Measurements from ENCODE around the gene SULT1C2.
"Not testable (repeated sequence)": the region's sequence is repeated elsewhere in the genome, so short reads cannot be mapped to it uniquely, and the experiment has no call there.

The SULT1C2 gene

GRCh38 chr2:108288534-108289106 is at the start of gene SULT1C2:
Gene SULT1C2 (plus strand): TSS chr2:108288895. CDS start chr2:108293668, 4,773 bp downstream.
- peak; percentile 89 for DNase-seq

- no peak for DNase-seq
Measured at GRCh38 chr2:108239786-108240185, 48.9 kb upstream of the SULT1C2 start, which contains the start of gene SULT1C3. Gene SULT1C3 (plus strand): TSS chr2:108239968. CDS start chr2:108247195, 7,227 bp downstream.

GRCh38 chr2:108240966-108241365 is 47.7 kb upstream of the SULT1C2 start:
- no peak for DNase-seq

GRCh38 chr2:108243566-108243965 is 45.1 kb upstream of the SULT1C2 start:
- DNase-seq: no peak

- DNase-seq: no peak
Measured at GRCh38 chr2:108244667-108245414, 43.9 kb upstream of the SULT1C2 start.

- DNase-seq: no peak
Measured at GRCh38 chr2:108253106-108253505, 35.6 kb upstream of the SULT1C2 start.

GRCh38 chr2:108257757-108258331 is 30.9 kb upstream of the SULT1C2 start:
- DNase-seq: no peak

GRCh38 chr2:108260773-108261172 is 27.9 kb upstream of the SULT1C2 start:
- no peak for DNase-seq

GRCh38 chr2:108262036-108262435 is 26.7 kb upstream of the SULT1C2 start:
- no peak for DNase-seq

- DNase-seq: no peak
Measured at GRCh38 chr2:108263401-108263800, 25.3 kb upstream of the SULT1C2 start.

- DNase-seq: no peak
Measured at GRCh38 chr2:108266218-108266617, 22.5 kb upstream of the SULT1C2 start.

GRCh38 chr2:108267101-108267500 is 21.6 kb upstream of the SULT1C2 start:
- no peak for DNase-seq

GRCh38 chr2:108268001-108268400 is 20.7 kb upstream of the SULT1C2 start:
- no peak for DNase-seq

GRCh38 chr2:108270346-108270745 is 18.3 kb upstream of the SULT1C2 start:
- DNase-seq: no peak

GRCh38 chr2:108270768-108271506 is 17.8 kb upstream of the SULT1C2 start:
- DNase-seq: no peak

- DNase-seq: no peak
Measured at GRCh38 chr2:108271691-108272253, 16.9 kb upstream of the SULT1C2 start.

GRCh38 chr2:108278631-108279030 is 10.1 kb upstream of the SULT1C2 start:
- DNase-seq: no peak

GRCh38 chr2:108279468-108279867 is 9.2 kb upstream of the SULT1C2 start:
- DNase-seq: no peak

GRCh38 chr2:108280466-108280865 is 8.2 kb upstream of the SULT1C2 start:
- no peak for DNase-seq

GRCh38 chr2:108284566-108284965 is 4.1 kb upstream of the SULT1C2 start:
- not testable (repeated sequence) for DNase-seq

GRCh38 chr2:108285616-108286015 is 3.1 kb upstream of the SULT1C2 start:
- DNase-seq: no peak

GRCh38 chr2:108287169-108287568 is 1.5 kb upstream of the SULT1C2 start:
- DNase-seq: no peak

GRCh38 chr2:108293850-108294249 is 5.2 kb downstream of the SULT1C2 start:
- DNase-seq: no peak

Data from DMS79 (cell line).